Fibroblast of skin of abdomen (primary cell): Measurements from ENCODE around the gene CCDC110.
A peak's percentile ranks its signal among the peaks of the same experiment; 100 is the strongest.

Experiments
- DNase-seq: peaks from one replicate; pipeline ENCODE4 v3.0.0-alpha.2; 2013

CCDC110 gene

GRCh38 chr4:185412412-185412811, 59.1 kb downstream of the CCDC110 start:
- no peak for DNase-seq

- no peak for DNase-seq
Observed at GRCh38 chr4:185411849-185412248, 59.7 kb downstream of the CCDC110 start.

GRCh38 chr4:185408432-185408831, 63.1 kb downstream of the CCDC110 start:
- no peak for DNase-seq

- DNase-seq = no peak
Observed at GRCh38 chr4:185405296-185405999, 66.1 kb downstream of the CCDC110 start.

GRCh38 chr4:185404031-185404430, 67.5 kb downstream of the CCDC110 start:
- no peak for DNase-seq

- no peak for DNase-seq
Observed at GRCh38 chr4:185399466-185399865, 72.1 kb downstream of the CCDC110 start.

GRCh38 chr4:185398618-185399017, 72.9 kb downstream of the CCDC110 start:
- no peak for DNase-seq

- no peak for DNase-seq
Observed at GRCh38 chr4:185396724-185397385, 74.7 kb downstream of the CCDC110 start, which contains the start of gene ANKRD37. TSS of gene ANKRD37 (plus strand) at chr4:185396841. CDS start at chr4:185396924, 83 bp downstream.

GRCh38 chr4:185395956-185396723, 75.4 kb downstream of the CCDC110 start:
- peak; percentile 99 for DNase-seq

- DNase-seq = no peak
Observed at GRCh38 chr4:185395238-185395955, 76.1 kb downstream of the CCDC110 start, which contains the start of gene LRP2BP. TSS of gene LRP2BP (minus strand) at chr4:185395924. CDS start at chr4:185378186, 17,738 bp downstream.
